ENCODE results near the gene LONRF2.
"Not testable (repeated sequence)": the region's sequence is repeated elsewhere in the genome, so short reads cannot be mapped to it uniquely, and the experiment has no call there.

LONRF2 gene

GRCh38 chr2:100321866-100322820, at the start of gene LONRF2:
Gene LONRF2, minus strand, starts transcription at chr2:100322501. Its CDS starts 408 bp downstream, at chr2:100322093.
- no peak for DNase-seq

- no peak for DNase-seq
Observed at GRCh38 chr2:100367163-100367562, 44.9 kb upstream of the LONRF2 start.

DNA sequence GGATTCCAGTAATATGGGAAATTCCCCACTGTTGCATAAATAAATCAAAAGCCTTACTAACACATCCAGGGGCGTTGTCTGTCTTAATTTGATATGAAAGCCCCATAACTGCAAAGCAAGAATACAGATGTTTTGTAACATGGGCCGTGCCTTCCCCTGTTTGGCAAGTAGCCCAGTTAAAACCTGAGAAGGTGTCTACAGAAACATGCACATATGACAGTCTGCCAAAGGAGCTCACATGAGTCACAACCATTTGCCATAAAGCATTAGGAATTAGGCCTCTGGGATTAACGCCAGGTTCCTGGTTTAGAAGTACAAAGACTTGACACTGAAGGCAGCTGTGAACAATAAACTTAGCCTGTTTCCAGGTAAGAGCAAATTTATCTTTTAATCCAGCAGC, 43.1 kb upstream of the LONRF2 start:
- DNase-seq = no peak

GRCh38 chr2:100362269-100362668, 40.0 kb upstream of the LONRF2 start:
- not testable (repeated sequence) for DNase-seq

DNA sequence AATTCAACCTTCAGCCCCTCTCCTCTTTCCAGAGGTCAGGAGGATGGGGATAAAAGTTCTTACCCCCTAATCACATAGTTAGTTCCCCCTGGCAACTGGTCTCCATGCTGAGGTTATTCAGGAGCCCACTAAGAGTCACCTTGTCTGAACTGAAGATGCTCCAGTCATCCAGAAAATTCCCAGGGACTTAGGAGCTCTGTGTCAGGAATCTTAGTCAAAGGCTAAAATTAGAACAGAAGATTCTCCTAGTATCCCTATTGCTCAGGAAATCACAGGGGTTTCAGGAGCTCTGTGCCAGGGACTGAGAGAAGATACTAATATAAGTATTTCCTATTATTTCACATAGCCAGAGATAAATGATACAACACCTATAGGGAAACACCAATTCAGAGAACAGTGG, 37.3 kb upstream of the LONRF2 start:
- no peak for DNase-seq

- no peak for DNase-seq
Observed at GRCh38 chr2:100358554-100358953, 36.3 kb upstream of the LONRF2 start.

DNA sequence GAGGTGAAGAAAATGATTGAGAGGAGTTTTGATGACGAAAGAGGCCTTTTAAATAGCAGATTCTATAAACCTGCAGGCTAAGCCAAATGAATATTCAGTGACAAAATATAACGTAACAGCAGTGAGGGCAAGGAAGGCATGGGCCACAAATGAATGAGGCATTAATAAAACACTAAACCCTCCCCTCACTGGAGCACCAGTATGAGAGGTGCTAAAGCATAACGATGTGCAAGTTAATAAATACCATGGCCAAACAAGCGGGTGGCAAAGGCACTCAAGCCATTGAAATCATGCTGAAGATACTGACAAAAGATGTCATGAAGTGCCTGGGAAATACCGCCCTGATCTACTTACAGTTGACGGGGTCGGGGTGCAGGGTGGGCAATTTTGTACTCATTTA, 30.2 kb upstream of the LONRF2 start:
- no peak for DNase-seq

DNA sequence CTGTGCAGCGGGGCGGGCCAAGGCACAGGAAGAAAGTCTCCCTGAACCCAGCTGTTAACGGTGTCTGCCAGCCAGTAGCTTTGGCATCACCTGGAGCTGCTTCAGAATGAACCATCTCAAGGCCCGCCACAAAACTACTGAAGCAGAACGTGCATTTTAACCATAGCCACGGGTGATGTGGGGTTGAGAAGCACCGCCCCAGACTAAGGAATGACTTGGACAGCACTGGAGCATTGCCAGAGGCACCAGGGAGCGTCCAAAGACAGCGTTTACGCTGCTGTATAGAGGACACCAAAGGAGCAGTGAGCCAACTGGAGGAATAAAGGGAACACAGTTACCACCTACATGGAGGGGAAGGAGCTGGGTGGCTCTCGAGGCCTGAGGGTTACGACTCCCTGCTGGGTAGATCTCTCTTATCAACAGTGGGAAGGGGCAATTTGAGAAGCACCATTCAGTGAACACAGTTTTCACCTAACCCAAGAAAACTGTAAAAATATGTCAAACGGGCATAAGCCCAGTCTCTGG, 28.4 kb upstream of the LONRF2 start:
- no peak for DNase-seq

GRCh38 chr2:100345144-100345543, 22.8 kb upstream of the LONRF2 start:
- not testable (repeated sequence) for DNase-seq

DNA sequence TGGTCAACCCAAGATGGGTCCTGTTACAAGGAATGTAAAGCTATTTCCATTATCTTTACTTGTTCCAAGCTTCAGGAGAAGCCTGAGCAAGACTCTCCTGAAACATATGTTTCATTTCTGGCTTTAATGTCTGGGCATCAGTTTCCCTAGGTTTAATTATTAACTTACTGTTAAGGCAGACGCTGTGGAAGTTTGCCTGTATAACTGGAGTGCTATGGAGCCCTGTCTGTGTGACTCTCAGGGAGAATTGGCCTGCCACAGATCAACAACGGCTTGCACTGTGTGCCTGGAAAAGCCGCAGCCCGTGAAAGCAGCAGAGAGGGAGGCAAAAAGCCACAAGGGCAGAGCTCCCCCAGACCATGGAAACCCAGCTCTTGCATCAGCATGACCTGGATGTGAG, 22.1 kb upstream of the LONRF2 start:
- no peak for DNase-seq

DNA sequence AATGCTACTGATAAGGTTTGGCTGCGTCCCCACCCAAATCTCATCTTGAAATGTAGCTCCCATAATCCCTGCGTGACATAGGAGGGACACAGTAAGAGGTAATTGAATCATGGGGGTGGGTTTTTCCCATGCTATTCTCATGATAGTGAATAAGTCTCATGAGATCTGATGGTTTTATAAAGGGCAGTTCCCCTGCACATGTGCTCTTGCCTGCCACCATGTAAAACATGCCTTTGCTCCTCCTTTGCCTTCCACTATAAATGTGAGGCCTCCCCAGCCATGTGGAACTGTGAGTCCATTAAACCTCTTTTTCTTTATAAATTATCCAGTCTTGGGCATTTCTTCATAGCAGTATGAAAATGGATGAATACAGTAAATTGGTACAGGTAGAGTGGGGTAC, 20.2 kb upstream of the LONRF2 start:
- not testable (repeated sequence) for DNase-seq

DNA sequence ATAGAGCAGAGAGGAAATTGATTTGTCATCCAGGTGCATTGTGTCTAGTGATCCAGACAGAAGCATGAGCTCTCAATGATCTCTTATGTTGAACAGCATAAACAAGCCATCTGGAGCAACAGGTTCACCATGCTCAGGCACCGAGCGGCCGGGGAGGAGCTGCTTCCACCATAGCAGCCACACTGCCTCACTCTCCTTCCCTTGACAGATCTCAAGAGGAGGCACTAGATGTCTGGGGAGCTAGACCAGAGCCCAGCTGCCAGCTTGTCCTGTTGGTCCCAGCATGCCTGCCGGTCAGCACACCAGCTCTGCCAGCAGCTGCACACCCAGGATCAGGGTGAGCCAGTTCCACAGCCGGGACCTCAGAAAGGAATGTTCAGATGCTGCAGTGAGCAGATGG, 17.5 kb upstream of the LONRF2 start:
- no peak for DNase-seq

DNA sequence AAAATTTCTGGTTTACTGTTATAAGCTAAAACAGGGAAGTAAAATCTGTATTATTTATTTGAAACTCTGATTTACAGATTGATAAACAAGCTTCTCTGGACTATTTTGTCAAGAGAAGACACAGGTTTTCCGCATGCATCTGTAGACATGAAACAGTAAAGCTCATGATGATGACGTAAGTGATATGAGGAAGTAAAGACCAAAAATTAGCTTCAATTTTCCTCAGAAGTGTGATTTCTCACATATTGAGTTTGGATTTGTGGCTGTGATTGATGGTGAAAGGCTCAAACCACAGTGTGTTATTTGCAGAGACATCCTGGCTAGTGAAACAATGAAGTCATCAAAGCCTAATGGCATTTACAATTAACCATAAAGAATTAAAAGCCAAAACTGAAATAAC, 12.6 kb upstream of the LONRF2 start:
- no peak for DNase-seq

GRCh38 chr2:100327742-100328141, 5.4 kb upstream of the LONRF2 start:
- no peak for DNase-seq

DNA sequence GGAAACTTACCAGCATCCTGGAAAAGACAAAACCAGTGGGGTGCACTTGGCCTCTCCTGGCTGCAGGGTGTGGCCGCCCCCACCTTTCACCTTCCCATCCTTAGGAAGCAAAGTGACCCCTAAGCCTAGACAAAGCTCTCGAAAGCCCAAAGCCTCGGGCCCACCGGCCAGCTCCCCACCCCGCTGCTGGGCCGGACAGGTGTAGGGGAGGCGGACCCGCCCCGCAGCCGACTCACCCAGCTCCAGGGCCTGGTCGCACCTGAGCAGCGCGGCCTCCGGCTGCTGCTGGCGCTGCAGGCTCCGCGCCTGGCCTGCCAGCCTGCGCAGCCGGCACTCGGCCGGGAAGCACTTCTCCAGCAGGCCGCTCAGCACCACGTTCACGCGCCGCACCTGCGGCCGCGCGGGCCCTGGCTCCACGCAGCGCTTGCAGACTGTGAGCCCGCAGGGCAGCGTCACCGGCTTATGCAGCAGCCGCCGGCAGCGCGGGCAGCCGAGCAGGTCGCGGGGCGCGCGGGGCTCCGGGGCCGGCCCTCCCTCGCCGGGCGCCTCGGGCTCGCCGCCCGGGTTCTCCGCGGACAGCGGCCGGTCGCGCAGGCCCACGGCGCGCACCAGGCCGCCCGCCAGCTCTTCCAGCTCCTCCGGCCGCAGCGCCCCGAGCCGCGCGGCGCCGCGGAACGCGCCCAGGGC, 979 bp downstream of the LONRF2 start:
- DNase-seq = no peak

GRCh38 chr2:100320547-100321178, 1.6 kb downstream of the LONRF2 start:
- no peak for DNase-seq

GRCh38 chr2:100317634-100318033, 4.7 kb downstream of the LONRF2 start:
- DNase-seq = no peak

DNA sequence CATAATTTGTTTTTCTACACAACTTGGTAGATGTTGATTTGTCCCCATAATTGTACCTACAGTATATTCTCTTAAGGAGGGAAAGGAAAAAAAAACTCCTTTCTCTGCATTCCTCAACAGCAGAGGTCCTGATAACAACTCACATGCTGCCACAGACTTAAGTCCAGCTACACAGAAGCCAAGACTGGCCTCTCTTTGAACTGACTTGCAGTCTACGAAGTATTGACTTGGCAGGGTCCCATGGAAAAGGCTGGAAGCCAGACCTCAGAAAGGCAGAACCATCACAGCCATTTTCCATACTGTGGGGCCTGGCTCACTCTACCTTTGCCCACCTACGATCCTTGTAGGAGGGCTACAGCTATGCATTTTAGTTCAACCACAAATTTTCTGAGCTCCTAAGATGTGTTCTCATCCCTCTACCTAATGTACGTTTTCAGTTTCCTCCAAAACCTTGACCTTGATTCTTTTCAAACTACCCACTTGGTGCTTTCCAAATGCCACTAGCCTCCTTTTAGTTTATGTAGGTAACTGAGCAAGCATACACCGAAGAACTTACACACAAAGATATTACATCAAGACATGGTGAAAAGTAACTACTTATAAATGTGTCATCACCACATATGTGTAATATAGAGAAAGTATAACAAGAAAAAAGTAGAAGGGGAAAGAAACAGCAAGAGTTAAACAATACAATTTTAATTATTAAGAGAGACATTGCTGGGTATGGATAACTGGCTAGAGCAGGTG, 12.2 kb downstream of the LONRF2 start:
- DNase-seq = no peak

DNA sequence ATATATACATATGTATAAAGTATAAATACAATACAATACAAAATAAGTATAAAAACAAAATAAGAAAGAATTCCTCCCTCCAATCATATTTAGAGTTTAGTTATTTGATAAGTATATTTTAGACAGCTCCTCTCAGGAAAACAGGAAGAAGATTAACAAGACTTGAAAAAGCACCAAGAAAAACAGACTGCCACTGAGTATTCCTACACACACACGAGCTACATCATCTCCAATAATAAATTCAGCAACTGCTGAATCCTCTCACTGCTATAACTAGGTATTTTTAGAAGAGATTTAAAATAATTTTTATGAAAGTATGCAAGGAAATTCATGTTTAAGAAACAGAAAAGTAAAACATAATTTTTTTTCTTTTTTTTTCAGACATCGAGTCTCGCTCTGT, 13.0 kb downstream of the LONRF2 start:
- DNase-seq = no peak

- DNase-seq = no peak
Observed at GRCh38 chr2:100303744-100304143, 18.6 kb downstream of the LONRF2 start.

DNA sequence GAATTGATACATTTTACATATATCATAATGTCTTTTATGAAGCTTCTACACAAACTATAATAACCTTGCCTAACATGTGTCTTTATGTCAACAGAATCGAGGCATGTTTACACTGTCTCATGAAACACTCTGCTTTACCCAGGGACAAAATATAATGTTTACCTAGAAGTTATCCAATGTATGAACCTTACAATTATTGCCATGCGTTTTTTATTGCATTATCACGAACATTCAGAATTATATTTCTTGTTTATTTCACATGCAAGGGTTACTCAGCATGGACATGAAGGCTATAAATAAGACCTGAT, 19.8 kb downstream of the LONRF2 start:
- DNase-seq = no peak

- no peak for DNase-seq
Observed at GRCh38 chr2:100301881-100302584, 20.3 kb downstream of the LONRF2 start.
